Measurements from ENCODE around the gene DEFB114.
"Not testable (repeated sequence)": the region's sequence is repeated elsewhere in the genome, so short reads cannot be mapped to it uniquely, and the experiment has no call there.

Gene DEFB114

GRCh38 chr6:49944068-49944467, 19.9 kb downstream of the DEFB114 start:
- H3K36me3 ChIP-seq (ENCODE audit: control insufficient read depth in 5 of 5, insufficient read depth in 5 of 5, low read length in 5 of 5); H3K27me3 ChIP-seq (ENCODE audit: control insufficient read depth in 5 of 5, insufficient read depth in 4 of 5, low read length in 5 of 5); H3K27ac ChIP-seq (ENCODE audit: low read depth, low read length); H3K4me3 ChIP-seq (ENCODE audit: low read depth in 1 of 5, low read length in 5 of 5); H3K9ac ChIP-seq (ENCODE audit: low read length in 5 of 5); H3K9me3 ChIP-seq (ENCODE audit: control insufficient read depth in 5 of 5, low read length in 5 of 5); H3K4me1 ChIP-seq (ENCODE audit: control insufficient read depth in 5 of 5, insufficient read depth in 5 of 5, low read length in 5 of 5): not testable (repeated sequence)

- Histone ChIP-seq H3K27me3 (ENCODE audit: control insufficient read depth in 5 of 5, insufficient read depth in 4 of 5, low read length in 5 of 5) (no peaks in the 10 kb centered on the region), H3K4me1 (ENCODE audit: control insufficient read depth in 5 of 5, insufficient read depth in 5 of 5, low read length in 5 of 5) (no peaks in the 10 kb centered on the region), H3K4me3 (ENCODE audit: low read depth in 1 of 5, low read length in 5 of 5) (no peak overlapping the region), H3K36me3 (ENCODE audit: control insufficient read depth in 5 of 5, insufficient read depth in 5 of 5, low read length in 5 of 5) (no peaks in the 10 kb centered on the region), H3K9ac (ENCODE audit: low read length in 5 of 5) (no peak overlapping the region), H3K27ac (ENCODE audit: low read depth, low read length) (no peak overlapping the region), H3K9me3 (ENCODE audit: control insufficient read depth in 5 of 5, low read length in 5 of 5) (peaks cover 0 to 3% (median 0%) of the 10 kb centered on the region in 5 donors)
Measured at GRCh38 chr6:49939993-49940498, 23.9 kb downstream of the DEFB114 start.

GRCh38 chr6:49937811-49938210, 26.2 kb downstream of the DEFB114 start:
- Histone ChIP-seq H3K9ac (ENCODE audit: low read length in 5 of 5) (no peak overlapping the region), H3K27me3 (ENCODE audit: control insufficient read depth in 5 of 5, insufficient read depth in 4 of 5, low read length in 5 of 5) (peaks cover 0 to 2% (median 0%) of the 10 kb centered on the region in 5 donors), H3K4me1 (ENCODE audit: control insufficient read depth in 5 of 5, insufficient read depth in 5 of 5, low read length in 5 of 5) (no peaks in the 10 kb centered on the region), H3K9me3 (ENCODE audit: control insufficient read depth in 5 of 5, low read length in 5 of 5) (no peaks in the 10 kb centered on the region), H3K4me3 (ENCODE audit: low read depth in 1 of 5, low read length in 5 of 5) (no peak overlapping the region), H3K27ac (ENCODE audit: low read depth, low read length) (no peak overlapping the region), H3K36me3 (ENCODE audit: control insufficient read depth in 5 of 5, insufficient read depth in 5 of 5, low read length in 5 of 5) (no peaks in the 10 kb centered on the region)

GRCh38 chr6:49937017-49937416, 26.9 kb downstream of the DEFB114 start:
- H3K27ac ChIP-seq (ENCODE audit: low read depth, low read length) = no peak overlapping the region
- H3K9me3 ChIP-seq (ENCODE audit: control insufficient read depth in 5 of 5, low read length in 5 of 5) = no peaks in the 10 kb centered on the region
- peaks cover 0 to 2% (median 0%) of the 10 kb centered on the region in 5 donors for H3K27me3 ChIP-seq (ENCODE audit: control insufficient read depth in 5 of 5, insufficient read depth in 4 of 5, low read length in 5 of 5)
- no peaks in the 10 kb centered on the region for H3K36me3 ChIP-seq (ENCODE audit: control insufficient read depth in 5 of 5, insufficient read depth in 5 of 5, low read length in 5 of 5)
- H3K4me1 ChIP-seq (ENCODE audit: control insufficient read depth in 5 of 5, insufficient read depth in 5 of 5, low read length in 5 of 5) = no peaks in the 10 kb centered on the region
- no peak overlapping the region for H3K4me3 ChIP-seq (ENCODE audit: low read depth in 1 of 5, low read length in 5 of 5)
- H3K9ac ChIP-seq (ENCODE audit: low read length in 5 of 5) = no peak overlapping the region

GRCh38 chr6:49935387-49935786, 28.6 kb downstream of the DEFB114 start:
- H3K27me3 ChIP-seq (ENCODE audit: control insufficient read depth in 5 of 5, insufficient read depth in 4 of 5, low read length in 5 of 5) = peaks cover 0 to 2% (median 0%) of the 10 kb centered on the region in 5 donors
- no peak overlapping the region for H3K9ac ChIP-seq (ENCODE audit: low read length in 5 of 5)
- H3K27ac ChIP-seq (ENCODE audit: low read depth, low read length) = no peak overlapping the region
- no peak overlapping the region for H3K4me3 ChIP-seq (ENCODE audit: low read depth in 1 of 5, low read length in 5 of 5)
- no peaks in the 10 kb centered on the region for H3K9me3 ChIP-seq (ENCODE audit: control insufficient read depth in 5 of 5, low read length in 5 of 5)
- no peaks in the 10 kb centered on the region for H3K36me3 ChIP-seq (ENCODE audit: control insufficient read depth in 5 of 5, insufficient read depth in 5 of 5, low read length in 5 of 5)
- no peaks in the 10 kb centered on the region for H3K4me1 ChIP-seq (ENCODE audit: control insufficient read depth in 5 of 5, insufficient read depth in 5 of 5, low read length in 5 of 5)

GRCh38 chr6:49934770-49935169, 29.2 kb downstream of the DEFB114 start:
- Histone ChIP-seq H3K36me3 (ENCODE audit: control insufficient read depth in 5 of 5, insufficient read depth in 5 of 5, low read length in 5 of 5) (no peaks in the 10 kb centered on the region), H3K4me1 (ENCODE audit: control insufficient read depth in 5 of 5, insufficient read depth in 5 of 5, low read length in 5 of 5) (no peaks in the 10 kb centered on the region), H3K9ac (ENCODE audit: low read length in 5 of 5) (no peak overlapping the region), H3K4me3 (ENCODE audit: low read depth in 1 of 5, low read length in 5 of 5) (no peak overlapping the region), H3K9me3 (ENCODE audit: control insufficient read depth in 5 of 5, low read length in 5 of 5) (no peaks in the 10 kb centered on the region), H3K27ac (ENCODE audit: low read depth, low read length) (no peak overlapping the region), H3K27me3 (ENCODE audit: control insufficient read depth in 5 of 5, insufficient read depth in 4 of 5, low read length in 5 of 5) (peaks cover 0 to 2% (median 0%) of the 10 kb centered on the region in 5 donors)

- Histone ChIP-seq H3K27me3 (ENCODE audit: control insufficient read depth in 5 of 5, insufficient read depth in 4 of 5, low read length in 5 of 5) (peaks cover 0 to 2% (median 0%) of the 10 kb centered on the region in 5 donors), H3K9ac (ENCODE audit: low read length in 5 of 5) (no peak overlapping the region), H3K36me3 (ENCODE audit: control insufficient read depth in 5 of 5, insufficient read depth in 5 of 5, low read length in 5 of 5) (no peaks in the 10 kb centered on the region), H3K9me3 (ENCODE audit: control insufficient read depth in 5 of 5, low read length in 5 of 5) (no peaks in the 10 kb centered on the region), H3K4me3 (ENCODE audit: low read depth in 1 of 5, low read length in 5 of 5) (no peak overlapping the region), H3K4me1 (ENCODE audit: control insufficient read depth in 5 of 5, insufficient read depth in 5 of 5, low read length in 5 of 5) (no peaks in the 10 kb centered on the region), H3K27ac (ENCODE audit: low read depth, low read length) (no peak overlapping the region)
Measured at GRCh38 chr6:49933526-49933925, 30.4 kb downstream of the DEFB114 start.

- no peak overlapping the region for H3K9ac ChIP-seq (ENCODE audit: low read length in 5 of 5)
- H3K4me1 ChIP-seq (ENCODE audit: control insufficient read depth in 5 of 5, insufficient read depth in 5 of 5, low read length in 5 of 5) = no peaks in the 10 kb centered on the region
- no peak overlapping the region for H3K27ac ChIP-seq (ENCODE audit: low read depth, low read length)
- H3K4me3 ChIP-seq (ENCODE audit: low read depth in 1 of 5, low read length in 5 of 5) = no peak overlapping the region
- H3K9me3 ChIP-seq (ENCODE audit: control insufficient read depth in 5 of 5, low read length in 5 of 5) = no peaks in the 10 kb centered on the region
- no peaks in the 10 kb centered on the region for H3K27me3 ChIP-seq (ENCODE audit: control insufficient read depth in 5 of 5, insufficient read depth in 4 of 5, low read length in 5 of 5)
- H3K36me3 ChIP-seq (ENCODE audit: control insufficient read depth in 5 of 5, insufficient read depth in 5 of 5, low read length in 5 of 5) = no peaks in the 10 kb centered on the region
Measured at GRCh38 chr6:49929340-49929739, 34.6 kb downstream of the DEFB114 start.

GRCh38 chr6:49923826-49924225, 40.1 kb downstream of the DEFB114 start:
- no peaks in the 10 kb centered on the region for H3K36me3 ChIP-seq (ENCODE audit: control insufficient read depth in 5 of 5, insufficient read depth in 5 of 5, low read length in 5 of 5)
- no peaks in the 10 kb centered on the region for H3K27me3 ChIP-seq (ENCODE audit: control insufficient read depth in 5 of 5, insufficient read depth in 4 of 5, low read length in 5 of 5)
- no peak overlapping the region for H3K9ac ChIP-seq (ENCODE audit: low read length in 5 of 5)
- H3K9me3 ChIP-seq (ENCODE audit: control insufficient read depth in 5 of 5, low read length in 5 of 5) = no peaks in the 10 kb centered on the region
- no peak overlapping the region for H3K4me3 ChIP-seq (ENCODE audit: low read depth in 1 of 5, low read length in 5 of 5)
- no peak overlapping the region for H3K27ac ChIP-seq (ENCODE audit: low read depth, low read length)
- H3K4me1 ChIP-seq (ENCODE audit: control insufficient read depth in 5 of 5, insufficient read depth in 5 of 5, low read length in 5 of 5) = no peaks in the 10 kb centered on the region

- peaks cover 0 to under 1% (median 0%) of the 10 kb centered on the region in 5 donors for H3K4me1 ChIP-seq (ENCODE audit: control insufficient read depth in 5 of 5, insufficient read depth in 5 of 5, low read length in 5 of 5)
- no peaks in the 10 kb centered on the region for H3K9me3 ChIP-seq (ENCODE audit: control insufficient read depth in 5 of 5, low read length in 5 of 5)
- no peak overlapping the region for H3K27ac ChIP-seq (ENCODE audit: low read depth, low read length)
- no peaks in the 10 kb centered on the region for H3K36me3 ChIP-seq (ENCODE audit: control insufficient read depth in 5 of 5, insufficient read depth in 5 of 5, low read length in 5 of 5)
- H3K9ac ChIP-seq (ENCODE audit: low read length in 5 of 5) = no peak overlapping the region
- H3K27me3 ChIP-seq (ENCODE audit: control insufficient read depth in 5 of 5, insufficient read depth in 4 of 5, low read length in 5 of 5) = no peaks in the 10 kb centered on the region
- no peak overlapping the region for H3K4me3 ChIP-seq (ENCODE audit: low read depth in 1 of 5, low read length in 5 of 5)
Measured at GRCh38 chr6:49919935-49920644, 43.9 kb downstream of the DEFB114 start.

Data from subcutaneous abdominal adipose tissue (tissue), 5 donors.